Esophagus squamous epithelium (tissue), 4 donors: ENCODE results near the gene PSEN1.

ENCODE experiments used
- POLR2A ChIP-seq, 4 donors: fragments of 450-650 bp; IDR thresholded peaks; one replicate each; pipeline ENCODE4 v1.6.1; 2017; ENCODE audit warnings: antibody characterized with exemption in 4 of 4, mild to moderate bottlenecking in 4 of 4, moderate library complexity in 3 of 4
- TF ChIP-seq, protein P1 (sequence below), 6 experiments: fragments of 450-650 bp in 4 of 6; fragments of 200-600 bp in 2 of 6; sonication (generic) in 2 of 6; IDR thresholded peaks; one replicate each; pipeline ENCODE4 v1.5.1; 2016 to 2019; ENCODE audit warnings: antibody characterized with exemption in 6 of 6, mild to moderate bottlenecking in 4 of 6, moderate library complexity in 4 of 6

DNA sequence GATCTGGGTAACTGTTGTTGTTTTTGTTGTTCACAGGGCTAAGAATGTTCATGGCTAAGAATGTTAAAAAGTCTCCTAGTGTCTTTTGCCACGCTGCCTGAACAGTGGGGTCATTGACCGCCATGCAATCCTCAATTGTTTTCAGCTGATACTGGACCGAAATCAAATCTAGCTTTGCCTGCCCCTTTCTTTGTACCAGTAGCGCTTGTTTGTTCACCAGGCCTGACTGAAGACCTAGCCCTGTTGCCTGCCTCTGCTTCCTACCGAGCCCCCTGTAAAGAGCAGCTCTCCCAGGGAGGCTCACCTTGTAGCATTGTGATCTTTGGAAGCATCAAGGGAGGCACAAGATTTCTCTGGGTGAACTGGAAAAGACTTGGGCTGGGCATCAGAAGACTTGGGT lies 6.7 kb downstream of the PSEN1 start:
- no peak for TF ChIP-seq POLR2A (IDR thresholded peaks at IDR 0.05)
- TF ChIP-seq, protein P1, sequence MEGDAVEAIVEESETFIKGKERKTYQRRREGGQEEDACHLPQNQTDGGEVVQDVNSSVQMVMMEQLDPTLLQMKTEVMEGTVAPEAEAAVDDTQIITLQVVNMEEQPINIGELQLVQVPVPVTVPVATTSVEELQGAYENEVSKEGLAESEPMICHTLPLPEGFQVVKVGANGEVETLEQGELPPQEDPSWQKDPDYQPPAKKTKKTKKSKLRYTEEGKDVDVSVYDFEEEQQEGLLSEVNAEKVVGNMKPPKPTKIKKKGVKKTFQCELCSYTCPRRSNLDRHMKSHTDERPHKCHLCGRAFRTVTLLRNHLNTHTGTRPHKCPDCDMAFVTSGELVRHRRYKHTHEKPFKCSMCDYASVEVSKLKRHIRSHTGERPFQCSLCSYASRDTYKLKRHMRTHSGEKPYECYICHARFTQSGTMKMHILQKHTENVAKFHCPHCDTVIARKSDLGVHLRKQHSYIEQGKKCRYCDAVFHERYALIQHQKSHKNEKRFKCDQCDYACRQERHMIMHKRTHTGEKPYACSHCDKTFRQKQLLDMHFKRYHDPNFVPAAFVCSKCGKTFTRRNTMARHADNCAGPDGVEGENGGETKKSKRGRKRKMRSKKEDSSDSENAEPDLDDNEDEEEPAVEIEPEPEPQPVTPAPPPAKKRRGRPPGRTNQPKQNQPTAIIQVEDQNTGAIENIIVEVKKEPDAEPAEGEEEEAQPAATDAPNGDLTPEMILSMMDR (IDR thresholded peaks at IDR 0.05), result no peak
